ENCODE results near the gene SAMD4A. TPM values are rescaled to one million over a fixed set of nuclear protein-coding genes. Genes with fewer than 3 reads are reported as not detected.

The SAMD4A gene
- 44.6 and 46.5 TPM in 2 replicates for total RNA-seq

GRCh38 chr14:54566410-54567223, at the start of gene SAMD4A:
Gene SAMD4A (plus strand): TSS chr14:54567128. CDS start chr14:54567917, 789 bp downstream.

Other genes starting within 250 kb of the SAMD4A start
- 72.3 and 80.6 TPM in 2 replicates for gene CDKN3, start 170.1 kb upstream of the SAMD4A start, total RNA-seq
- 119 and 221 TPM in 2 replicates for gene CNIH1, start 125.8 kb upstream of the SAMD4A start, total RNA-seq
- 99.8 and 121 TPM in 2 replicates for gene GMFB, start 78.1 kb upstream of the SAMD4A start, total RNA-seq
- 13.8 and 16.7 TPM in 2 replicates for gene CGRRF1, start 57.2 kb upstream of the SAMD4A start, total RNA-seq

All from thoracic aorta endothelial cell (primary cell).